DND-41 (cell line): ENCODE measurements around the gene PLPPR2.
A peak's percentile ranks its signal among the peaks of the same experiment; 100 is the strongest.
"Not testable (repeated sequence)": the region's sequence is repeated elsewhere in the genome, so short reads cannot be mapped to it uniquely, and the experiment has no call there.

ENCODE experiments used
- ATAC-seq: fragments of 200-7000 bp; cut with Tn5 transposase; 3 replicates; pipeline ENCODE4 v1.9.1; 2021; ENCODE audit warnings: low read depth; ENCODE audit not compliant: insufficient read depth
- DNase-seq: peaks from one replicate; pipeline ENCODE4 v3.0.0-alpha.2; 2020
- H2AFZ ChIP-seq: 2 replicates; pipeline ENCODE4 v1.6.0; 2012; ENCODE audit warnings: low read depth, low read length
- H3K27ac ChIP-seq: 2 replicates; pipeline ENCODE4 v1.5.1; 2012; ENCODE audit warnings: low read length, inconsistent platforms
- H3K27me3 ChIP-seq: fragments of 200-600 bp; sonication (generic); 2 replicates; pipeline ENCODE4 v1.6.0; 2012; ENCODE audit warnings: low read length, mild to moderate bottlenecking, inconsistent platforms; ENCODE audit not compliant: insufficient read depth, poor library complexity
- H3K36me3 ChIP-seq: 2 replicates; pipeline ENCODE4 v1.5.1; 2012; ENCODE audit warnings: low read length, inconsistent platforms; ENCODE audit not compliant: insufficient read depth
- H3K4me1 ChIP-seq: 2 replicates; pipeline ENCODE4 v1.5.1; 2012; ENCODE audit warnings: mild to moderate bottlenecking, low read length; ENCODE audit not compliant: insufficient read depth
- H3K4me2 ChIP-seq: 2 replicates; pipeline ENCODE4 v1.6.0; 2012; ENCODE audit warnings: mild to moderate bottlenecking, moderate library complexity, low read length, inconsistent platforms; ENCODE audit not compliant: insufficient read depth
- H3K4me3 ChIP-seq, 2 experiments: fragments of 200-600 bp in 1 of 2; shearing (Covaris generic) in 1 of 2; 2 replicates each; pipeline ENCODE4 v1.5.1; 2012 to 2016; ENCODE audit warnings: inconsistent platforms in 2 of 2, low read length in 2 of 2, mild to moderate bottlenecking in 2 of 2, low read depth in 1 of 2, moderate library complexity in 1 of 2
- H3K79me2 ChIP-seq: 2 replicates; pipeline ENCODE4 v1.6.0; 2012; ENCODE audit warnings: low read length, inconsistent platforms; ENCODE audit not compliant: insufficient read depth
- H3K9ac ChIP-seq: 2 replicates; pipeline ENCODE4 v1.6.0; 2012; ENCODE audit warnings: low read depth, mild to moderate bottlenecking, inconsistent platforms, low read length, moderate library complexity
- H3K9me3 ChIP-seq: 2 replicates; pipeline ENCODE4 v1.5.1; 2012; ENCODE audit warnings: low read length, moderate library complexity, mild to moderate bottlenecking, inconsistent platforms; ENCODE audit not compliant: insufficient read depth, severe bottlenecking
- H4K20me1 ChIP-seq: 2 replicates; pipeline ENCODE4 v1.6.0; 2012; ENCODE audit warnings: low read length; ENCODE audit not compliant: insufficient read depth
- EZH2 ChIP-seq: IDR thresholded peaks from 3 replicates; pipeline ENCODE4 v1.6.1; 2012; ENCODE audit warnings: borderline replicate concordance, low read depth, mild to moderate bottlenecking, moderate library complexity, low read length, inconsistent platforms; ENCODE audit not compliant: severe bottlenecking
- TF ChIP-seq, protein P1 (sequence below): IDR thresholded peaks from 2 replicates; pipeline ENCODE4 v1.5.1; 2012; ENCODE audit warnings: borderline replicate concordance, low read length, moderate library complexity, mild to moderate bottlenecking; ENCODE audit not compliant: poor library complexity, severe bottlenecking; ENCODE audit errors: extremely low read depth

Gene PLPPR2

DNA sequence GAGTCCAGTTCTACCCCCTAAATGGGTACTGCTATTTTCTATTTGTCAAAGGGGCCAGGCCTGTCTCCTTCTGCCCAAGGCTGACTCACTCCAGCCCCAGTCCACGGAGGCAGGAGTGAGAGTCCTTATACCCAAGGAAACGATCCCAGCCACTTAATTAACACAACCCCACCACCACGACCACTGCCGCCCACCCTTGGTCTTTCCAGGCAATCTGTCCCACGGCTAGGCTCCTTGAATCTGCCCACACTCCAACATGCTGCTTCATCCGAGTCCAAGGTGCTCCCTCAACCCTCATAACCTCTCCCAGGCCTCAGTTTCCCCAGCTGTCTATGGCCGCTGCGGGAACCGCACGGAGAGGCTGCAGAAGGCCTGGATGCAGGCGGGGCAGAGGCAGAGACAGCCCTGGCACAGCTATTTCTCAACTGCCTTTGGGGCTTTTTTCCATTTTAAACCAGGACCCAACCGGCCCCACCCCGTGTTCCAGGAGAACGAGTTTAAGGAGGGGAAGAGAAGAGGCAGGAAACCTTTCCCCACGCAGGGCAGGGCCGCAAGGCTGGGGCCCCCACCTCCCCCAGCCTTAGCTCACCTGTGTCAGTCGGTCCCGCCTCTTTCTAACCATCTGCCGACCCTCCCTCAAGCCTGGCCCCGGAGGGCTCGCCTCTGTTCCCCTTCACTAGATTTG lies 16.5 kb upstream of the PLPPR2 start:
- no peak for ATAC-seq
- Histone ChIP-seq H3K4me1 (peaks cover 27% of the 10 kb centered on the region), H3K4me3 (peak overlapping the region; percentile 62 to 64), H3K36me3 (peaks cover 36% of the 10 kb centered on the region), H2AFZ (peak overlapping the region; percentile 68), H4K20me1 (no peaks in the 10 kb centered on the region; the same call in 1 of the 2 replicates), H3K4me2 (peak overlapping the region; percentile 84), H3K27me3 (no peaks in the 10 kb centered on the region), H3K79me2 (peaks cover 13% of the 10 kb centered on the region), H3K9me3 (no peaks in the 10 kb centered on the region), H3K9ac (peak overlapping the region; percentile 74), H3K27ac (peak overlapping the region; percentile 74)
- DNase-seq, result no peak
- TF ChIP-seq EZH2, result no peak
- TF ChIP-seq, protein P1, sequence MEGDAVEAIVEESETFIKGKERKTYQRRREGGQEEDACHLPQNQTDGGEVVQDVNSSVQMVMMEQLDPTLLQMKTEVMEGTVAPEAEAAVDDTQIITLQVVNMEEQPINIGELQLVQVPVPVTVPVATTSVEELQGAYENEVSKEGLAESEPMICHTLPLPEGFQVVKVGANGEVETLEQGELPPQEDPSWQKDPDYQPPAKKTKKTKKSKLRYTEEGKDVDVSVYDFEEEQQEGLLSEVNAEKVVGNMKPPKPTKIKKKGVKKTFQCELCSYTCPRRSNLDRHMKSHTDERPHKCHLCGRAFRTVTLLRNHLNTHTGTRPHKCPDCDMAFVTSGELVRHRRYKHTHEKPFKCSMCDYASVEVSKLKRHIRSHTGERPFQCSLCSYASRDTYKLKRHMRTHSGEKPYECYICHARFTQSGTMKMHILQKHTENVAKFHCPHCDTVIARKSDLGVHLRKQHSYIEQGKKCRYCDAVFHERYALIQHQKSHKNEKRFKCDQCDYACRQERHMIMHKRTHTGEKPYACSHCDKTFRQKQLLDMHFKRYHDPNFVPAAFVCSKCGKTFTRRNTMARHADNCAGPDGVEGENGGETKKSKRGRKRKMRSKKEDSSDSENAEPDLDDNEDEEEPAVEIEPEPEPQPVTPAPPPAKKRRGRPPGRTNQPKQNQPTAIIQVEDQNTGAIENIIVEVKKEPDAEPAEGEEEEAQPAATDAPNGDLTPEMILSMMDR, result no peak

GRCh38 chr19:11339254-11340098 lies 15.8 kb upstream of the PLPPR2 start, which contains the start of gene RAB3D:
Gene RAB3D, minus strand, starts transcription at chr19:11339657. Its CDS starts 2,258 bp downstream, at chr19:11337399.
- peaks cover 13% of the 10 kb centered on the region for H3K79me2 ChIP-seq
- no peaks in the 10 kb centered on the region; the same call in 1 of the 2 replicates for H4K20me1 ChIP-seq
- DNase-seq (peak; percentile 95), ATAC-seq (peak; percentile 94)
- H3K27ac ChIP-seq, result peak within 1 kb of the TSS; percentile 84
- H3K36me3 ChIP-seq, result peaks cover 29% of the 10 kb centered on the region
- H3K4me3 ChIP-seq, result peak within 1 kb of the TSS; percentile 62 to 64
- H3K4me2 ChIP-seq, result peak within 1 kb of the TSS; percentile 84
- H3K9me3 ChIP-seq, result no peaks in the 10 kb centered on the region
- H3K9ac ChIP-seq, result peak within 1 kb of the TSS; percentile 74
- TF ChIP-seq, protein P1, result peak; percentile 5
- TF ChIP-seq EZH2, result no peak
- peak within 1 kb of the TSS; percentile 86 for H2AFZ ChIP-seq
- peaks cover 30% of the 10 kb centered on the region for H3K4me1 ChIP-seq
- no peaks in the 10 kb centered on the region for H3K27me3 ChIP-seq

GRCh38 chr19:11340099-11340467 lies 15.1 kb upstream of the PLPPR2 start:
- not testable (repeated sequence) for ATAC-seq, H3K9me3 ChIP-seq, DNase-seq, H3K27me3 ChIP-seq, H4K20me1 ChIP-seq
- Histone ChIP-seq H3K4me3 (peak overlapping the region; percentile 62 to 64), H2AFZ (peak overlapping the region; percentile 86), H3K27ac (peak overlapping the region; percentile 84), H3K4me2 (peak overlapping the region; percentile 84), H3K79me2 (peaks cover 14% of the 10 kb centered on the region), H3K4me1 (peaks cover 36% of the 10 kb centered on the region), H3K36me3 (peaks cover 26% of the 10 kb centered on the region), H3K9ac (peak overlapping the region; percentile 74)

DNA sequence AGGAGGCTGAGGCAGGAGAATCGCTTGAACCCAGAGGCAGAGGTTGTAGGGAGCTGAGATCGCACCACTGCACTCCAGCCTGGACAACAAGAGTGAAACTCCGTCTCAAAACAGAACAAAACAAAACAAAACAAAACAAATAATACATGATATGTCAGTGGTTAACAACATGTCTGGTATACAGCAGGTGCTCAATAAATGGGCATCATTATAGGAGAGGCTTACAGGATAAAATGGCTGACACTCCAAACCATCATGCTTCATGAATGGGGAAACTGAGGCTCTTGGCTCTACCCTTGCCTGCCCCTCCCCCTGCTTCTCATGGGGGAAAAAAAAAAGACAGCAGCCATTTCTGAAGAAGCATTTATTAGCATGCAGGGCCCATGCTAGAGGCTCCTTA lies 12.8 kb upstream of the PLPPR2 start:
- Histone ChIP-seq H4K20me1 (no peaks in the 10 kb centered on the region), H3K4me1 (peaks cover 48% of the 10 kb centered on the region), H3K27me3 (no peaks in the 10 kb centered on the region), H3K4me3 (no peak overlapping the region), H3K9me3 (no peaks in the 10 kb centered on the region), H3K9ac (no peak overlapping the region), H3K4me2 (no peak overlapping the region), H2AFZ (no peak overlapping the region), H3K79me2 (peaks cover 23% of the 10 kb centered on the region), H3K27ac (no peak overlapping the region), H3K36me3 (peaks cover 5% of the 10 kb centered on the region; the same call in 1 of the 2 replicates)
- TF ChIP-seq, protein P1, result no peak
- no peak for TF ChIP-seq EZH2
- no peak for DNase-seq
- no peak for ATAC-seq
